Activated effector memory CD4-positive, alpha-beta T cell treated with anti-CD3 and anti-CD28 coated beads, Interleukin-2, amount 50 U/mL, for 16 hours (primary cell): ENCODE measurements around the gene DNAI1.

Experiments
- DNase-seq: peaks from one replicate; pipeline ENCODE4 v3.0.0-alpha.2; 2020

Gene DNAI1

DNA sequence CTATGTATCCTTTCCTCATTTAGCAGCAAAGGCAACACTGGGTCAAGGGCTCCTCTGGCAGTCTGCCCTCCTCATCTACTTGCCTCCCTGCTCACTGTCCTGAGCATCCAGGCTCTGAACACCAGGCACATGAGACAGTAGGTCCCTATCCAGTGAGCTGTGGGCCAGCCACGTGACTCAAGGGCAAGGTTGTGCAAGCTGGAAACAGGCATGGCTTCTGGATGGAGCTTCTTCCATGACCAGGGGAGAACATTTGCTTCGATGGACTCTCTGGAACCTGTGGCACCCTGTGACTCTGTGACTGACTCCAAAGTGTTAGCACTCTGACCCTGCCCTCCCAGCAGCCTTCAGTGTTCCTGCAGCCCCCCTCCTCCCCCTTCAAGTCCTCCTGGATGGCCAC, 33.0 kb downstream of the DNAI1 start:
- no peak for DNase-seq

GRCh38 chr9:34492051-34492450, 33.4 kb downstream of the DNAI1 start:
- peak; percentile 33 for DNase-seq

- peak; percentile 70 for DNase-seq
These were observed 35.4 kb downstream of the DNAI1 start for GRCh38 chr9:34493972-34494535.

DNA sequence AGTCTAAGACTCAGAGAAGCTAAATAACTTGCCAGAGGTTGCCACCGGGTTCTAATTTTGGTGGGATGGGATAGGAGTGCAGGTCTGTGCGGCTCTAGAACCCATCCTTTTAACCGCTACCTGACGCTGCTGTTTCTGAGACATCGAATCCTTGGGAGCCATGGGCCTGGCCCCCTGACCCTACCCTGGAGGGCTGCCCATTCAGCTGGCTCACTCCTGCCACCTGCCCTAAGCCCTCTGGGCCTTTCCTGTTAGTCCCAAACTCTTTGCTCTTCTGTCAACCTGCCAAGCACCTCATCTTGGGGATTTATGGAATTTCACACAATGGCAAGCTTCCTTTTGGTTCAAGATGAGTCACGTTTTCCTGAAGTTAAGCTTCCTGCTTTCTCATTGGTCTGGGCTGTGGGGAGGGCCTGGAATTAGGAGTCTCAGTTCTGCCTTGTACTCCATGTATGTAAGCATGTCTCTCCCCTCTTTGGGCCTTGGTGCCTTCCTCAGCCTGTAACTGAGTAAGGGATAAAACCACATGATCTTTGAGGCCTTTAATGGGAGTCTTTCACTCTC, 37.6 kb downstream of the DNAI1 start:
- DNase-seq: no peak

DNA sequence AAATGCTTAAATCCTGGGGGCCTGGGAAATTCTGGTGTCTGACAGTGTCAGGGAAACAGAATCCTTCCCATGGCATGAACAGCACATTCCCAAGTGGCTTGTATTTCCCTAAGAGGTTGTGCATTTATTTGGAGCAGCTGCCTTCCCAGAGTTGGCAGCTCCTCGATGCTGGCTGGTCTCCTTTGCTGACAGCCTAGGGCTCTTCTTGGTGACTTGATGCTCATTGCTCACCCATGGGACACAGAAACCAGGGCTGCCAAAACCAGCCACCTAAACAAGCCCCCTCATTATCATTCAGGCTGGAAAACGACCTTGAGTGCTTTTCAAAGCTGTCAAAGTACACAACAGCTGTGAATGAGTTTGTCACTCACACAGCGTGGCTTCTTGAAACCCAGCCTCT, 39.9 kb downstream of the DNAI1 start:
- DNase-seq: no peak

GRCh38 chr9:34499076-34499475, 40.5 kb downstream of the DNAI1 start:
- no peak for DNase-seq

DNA sequence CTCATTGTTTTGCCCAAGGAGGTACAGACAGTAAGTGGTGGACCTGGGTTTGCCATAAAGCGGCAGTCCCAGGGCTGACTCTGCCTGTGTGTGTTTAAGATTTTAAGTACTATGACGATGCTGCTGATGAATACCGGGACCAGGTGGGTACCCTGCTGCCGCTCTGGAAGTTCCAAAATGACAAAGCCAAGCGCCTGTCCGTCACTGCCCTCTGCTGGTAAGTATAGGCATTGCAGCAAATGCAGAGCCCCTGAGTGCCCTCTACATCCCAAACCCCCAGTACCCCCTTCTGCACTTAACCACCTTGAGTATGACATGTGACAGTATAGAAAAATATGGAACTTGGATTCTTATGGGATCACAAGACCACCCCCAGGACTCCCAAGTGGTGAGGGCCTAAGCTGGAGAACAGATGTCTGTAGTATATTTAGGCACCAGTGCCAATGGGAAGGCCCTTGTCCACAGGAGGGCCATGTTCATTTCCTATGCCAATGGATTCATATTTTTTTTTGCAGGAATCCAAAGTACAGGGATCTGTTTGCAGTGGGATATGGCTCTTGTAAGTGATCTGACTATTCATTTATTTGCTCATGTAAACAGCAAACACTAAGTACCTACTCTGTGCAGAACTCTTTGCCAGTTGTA, 42.1 kb downstream of the DNAI1 start:
- peak; percentile 90 for DNase-seq

- DNase-seq: no peak
These were observed 42.8 kb downstream of the DNAI1 start for GRCh38 chr9:34501372-34501771.

- no peak for DNase-seq
These were observed 43.4 kb downstream of the DNAI1 start for GRCh38 chr9:34501889-34502425.

DNA sequence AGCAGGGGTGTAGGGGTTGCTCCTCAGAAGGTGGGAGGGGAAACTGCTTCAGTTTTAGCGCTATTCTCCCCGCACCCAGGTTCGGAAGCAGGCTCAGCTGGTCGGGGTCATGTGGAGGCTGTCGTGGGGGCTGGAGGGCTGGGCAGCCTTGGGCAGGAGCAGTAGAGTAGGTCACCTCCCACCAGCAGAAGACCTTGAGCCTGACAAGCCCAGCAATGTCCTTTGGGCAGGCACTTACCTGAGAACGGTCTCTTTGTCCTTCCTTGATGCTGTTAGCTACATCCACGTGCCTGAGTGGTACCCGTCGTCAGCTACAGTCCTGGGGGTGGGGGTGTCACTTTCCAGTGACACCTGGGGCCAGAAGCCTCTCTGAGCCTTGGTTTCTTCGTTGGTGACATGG, 43.9 kb downstream of the DNAI1 start:
- no peak for DNase-seq

DNA sequence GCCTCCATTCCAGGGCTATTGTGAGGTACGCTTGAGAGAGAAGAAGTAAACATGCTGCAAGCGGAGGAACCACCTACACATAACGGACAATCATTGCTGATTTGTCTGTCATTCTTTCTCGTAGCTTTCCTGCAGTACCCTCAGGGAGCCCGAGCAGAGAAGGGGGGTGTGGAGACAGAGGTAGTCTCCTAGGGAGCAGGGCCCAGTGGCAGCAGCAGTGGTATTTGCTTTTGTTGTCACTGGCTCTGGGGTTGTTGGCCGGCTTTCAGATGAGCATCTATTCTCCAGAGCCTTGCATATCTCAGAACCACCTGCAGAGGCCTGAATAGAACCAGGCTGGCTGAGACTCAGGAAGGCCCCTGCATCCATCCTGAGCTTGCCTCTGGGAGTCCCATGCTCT, 44.3 kb downstream of the DNAI1 start:
- DNase-seq: no peak

DNA sequence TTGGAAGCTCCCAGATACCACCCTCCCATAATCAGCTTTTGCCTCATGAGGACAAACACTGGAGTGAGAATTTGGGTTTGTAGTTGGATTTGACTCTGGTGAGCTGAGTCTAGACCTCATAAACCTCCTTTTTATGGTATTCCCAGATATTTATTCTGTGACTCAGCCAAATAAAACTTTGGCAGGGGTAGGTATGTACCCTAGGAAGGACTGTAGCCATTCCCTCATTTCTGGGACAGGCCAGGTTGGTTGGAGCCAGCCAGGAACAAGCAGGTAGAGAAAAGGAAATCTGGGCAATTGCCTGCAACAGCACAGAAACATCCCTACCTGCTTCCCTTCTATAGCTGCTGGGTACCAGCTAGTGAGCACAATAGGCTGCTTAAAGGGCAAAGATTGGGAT, 44.8 kb downstream of the DNAI1 start:
- no peak for DNase-seq

DNA sequence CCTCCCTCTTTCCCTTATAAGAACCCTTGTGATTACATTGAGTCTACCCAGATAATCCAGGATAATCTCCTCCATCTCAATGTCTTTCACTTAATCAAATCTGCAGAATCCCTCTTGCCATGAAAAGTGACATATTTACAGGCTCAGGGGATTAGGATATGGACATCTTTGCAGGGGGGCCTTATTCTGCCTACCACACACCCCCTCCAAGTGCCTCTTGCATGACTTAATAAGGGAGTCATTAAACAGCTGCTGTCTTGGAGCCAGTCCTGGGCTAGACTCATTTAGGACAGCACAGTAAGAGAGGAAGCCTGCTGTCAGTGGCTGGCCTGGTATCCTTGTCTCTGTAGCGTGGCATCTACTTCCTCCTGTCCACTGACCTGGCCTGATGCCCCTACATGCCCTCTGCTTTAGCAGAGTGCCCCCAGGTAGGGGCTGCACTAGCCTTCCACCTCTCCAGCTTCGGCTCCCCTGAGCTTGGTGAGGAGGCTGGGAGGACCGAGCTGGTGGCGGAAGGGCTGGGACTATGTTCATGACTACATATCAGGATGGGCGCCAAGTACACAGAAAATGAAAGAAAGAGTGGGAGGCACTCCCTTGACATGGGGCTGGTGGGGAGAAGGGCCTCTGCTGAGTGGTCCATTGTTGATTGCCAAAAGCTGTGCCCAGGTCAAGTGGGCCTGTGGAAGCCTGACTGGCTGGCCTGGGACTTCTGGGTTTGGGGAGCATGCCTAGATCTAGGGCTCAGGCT, 46.9 kb downstream of the DNAI1 start:
- peak; percentile 27 for DNase-seq

GRCh38 chr9:34506623-34507022, 48.0 kb downstream of the DNAI1 start:
- peak; percentile 54 for DNase-seq

GRCh38 chr9:34507556-34507955, 49.0 kb downstream of the DNAI1 start:
- peak; percentile 56 for DNase-seq

DNA sequence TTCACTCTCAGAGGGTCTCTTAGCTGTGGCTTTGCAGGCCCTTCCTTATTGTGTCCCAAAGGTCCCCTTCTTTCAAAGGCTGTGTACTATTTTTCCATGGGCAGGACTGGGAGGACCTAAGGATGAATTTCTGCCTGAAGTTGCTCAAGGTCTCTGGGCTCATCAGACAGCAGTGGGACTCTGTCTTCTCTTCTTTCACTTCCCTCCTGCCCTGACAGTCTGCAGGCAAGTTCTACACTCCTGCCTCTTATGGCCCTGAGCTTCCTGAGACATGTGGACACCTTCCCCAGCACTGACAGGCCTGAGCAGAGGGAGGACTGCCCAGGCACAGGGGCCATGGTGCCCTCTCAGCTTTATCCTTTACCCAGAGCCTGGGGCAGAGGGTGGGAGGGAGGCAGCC, 49.4 kb downstream of the DNAI1 start:
- peak; percentile 10 for DNase-seq

- peak; percentile 42 for DNase-seq
These were observed 49.9 kb downstream of the DNAI1 start for GRCh38 chr9:34508463-34508862.

DNA sequence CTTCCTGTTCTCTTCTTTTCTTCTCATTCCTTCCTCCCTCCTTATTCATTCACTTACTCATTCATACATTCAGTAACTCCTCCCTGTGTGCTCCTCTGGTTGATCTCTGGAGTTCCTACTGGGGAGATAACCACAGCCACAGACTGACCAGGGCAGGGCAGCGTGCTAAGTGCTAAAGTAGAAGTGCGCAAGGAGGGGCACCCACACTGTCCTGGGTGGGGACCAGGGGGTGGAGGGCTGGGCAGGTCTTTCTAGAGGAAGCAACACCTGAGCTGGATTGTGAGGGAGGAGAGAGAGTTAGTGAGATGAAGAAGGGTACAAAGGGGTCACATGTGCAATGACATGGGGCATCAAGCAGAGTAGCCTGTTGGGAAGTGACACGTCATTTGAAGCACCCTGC, 50.3 kb downstream of the DNAI1 start:
- peak; percentile 27 for DNase-seq

- DNase-seq: peak; percentile 25
These were observed 52.2 kb downstream of the DNAI1 start for GRCh38 chr9:34510497-34511468.

DNA sequence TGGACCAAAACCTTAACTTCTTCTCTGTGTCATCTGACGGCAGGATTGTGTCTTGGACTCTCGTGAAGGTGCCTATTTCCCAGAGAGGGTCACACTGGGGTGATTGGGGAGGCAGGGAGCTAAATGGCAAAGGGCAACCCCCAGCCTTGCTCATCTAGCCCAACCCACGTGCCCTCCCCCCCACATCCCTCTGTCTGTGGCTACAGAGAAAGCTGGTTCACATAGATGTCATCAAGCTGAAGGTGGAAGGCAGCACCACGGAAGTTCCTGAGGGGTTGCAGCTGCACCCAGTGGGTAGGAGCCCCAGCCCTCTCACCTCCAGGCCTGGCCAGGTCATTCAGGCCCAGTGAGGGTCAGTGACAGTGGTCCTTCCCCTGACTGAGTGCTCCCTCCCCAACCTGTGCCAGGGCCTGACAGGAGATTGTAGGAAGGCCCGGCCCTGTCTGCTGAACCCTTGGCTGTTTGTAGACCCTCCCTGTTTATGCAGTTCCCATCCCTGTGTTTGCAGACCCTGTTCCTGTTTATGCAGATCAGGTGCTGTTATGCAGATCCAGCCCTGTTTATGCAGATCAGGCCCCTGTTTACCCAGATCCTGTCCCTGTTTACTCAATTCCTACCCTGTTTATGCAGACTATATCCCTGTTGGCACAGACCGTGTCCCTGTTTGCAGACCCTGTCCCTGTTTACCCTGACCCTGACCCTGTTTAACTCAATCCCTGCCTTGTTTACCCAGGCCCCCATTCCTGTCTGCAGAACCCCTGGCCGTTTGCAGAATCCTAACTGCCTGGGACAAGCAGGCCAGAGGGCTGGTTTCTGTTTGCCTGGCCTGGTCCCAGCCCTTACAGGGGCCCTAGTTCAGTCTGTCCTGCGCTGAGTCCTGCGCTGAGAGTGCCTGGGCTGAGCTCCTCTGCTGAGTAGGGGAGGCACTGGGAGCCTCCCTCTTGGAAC, 53.8 kb downstream of the DNAI1 start:
- peak; percentile 50 for DNase-seq

GRCh38 chr9:34513567-34514214, 55.1 kb downstream of the DNAI1 start:
- DNase-seq: peak; percentile 37
